Ectodermal cell (in vitro differentiated cells): ENCODE results near the gene NUBP2.
"Not testable (repeated sequence)": the region's sequence is repeated elsewhere in the genome, so short reads cannot be mapped to it uniquely, and the experiment has no call there.

Source experiments
- H3K27ac ChIP-seq: 2 replicates; pipeline ENCODE4 v1.7.0; 2013; ENCODE audit warnings: mild to moderate bottlenecking, low read depth, low read length; ENCODE audit not compliant: insufficient read depth, poor library complexity, severe bottlenecking
- H3K27me3 ChIP-seq: 2 replicates; pipeline ENCODE4 v1.7.0; 2013; ENCODE audit warnings: mild to moderate bottlenecking, low read length; ENCODE audit not compliant: insufficient read depth, control insufficient read depth, poor library complexity, severe bottlenecking
- H3K36me3 ChIP-seq: one replicate; pipeline ENCODE4 v1.7.0; 2013; ENCODE audit warnings: low read length; ENCODE audit not compliant: control insufficient read depth, insufficient read depth
- H3K4me1 ChIP-seq: one replicate; pipeline ENCODE4 v1.7.0; 2013; ENCODE audit warnings: low read length; ENCODE audit not compliant: control insufficient read depth, insufficient read depth
- H3K4me3 ChIP-seq: 2 replicates; pipeline ENCODE4 v1.7.0; 2013; ENCODE audit warnings: low read depth, low read length, control low read depth; ENCODE audit not compliant: insufficient read depth
- H3K9me3 ChIP-seq: 2 replicates; pipeline ENCODE4 v1.7.0; 2013; ENCODE audit warnings: mild to moderate bottlenecking, low read length, moderate library complexity; ENCODE audit not compliant: control insufficient read depth
- WGBS, 2 experiments: methylation state at CpG; one replicate each; pipeline ENCODE4 v1.1.7; 2013; ENCODE audit warnings: missing lambda C conversion rate in 2 of 2; 5-methylcytosine and 5-hydroxymethylcytosine counted together

Gene NUBP2

DNA sequence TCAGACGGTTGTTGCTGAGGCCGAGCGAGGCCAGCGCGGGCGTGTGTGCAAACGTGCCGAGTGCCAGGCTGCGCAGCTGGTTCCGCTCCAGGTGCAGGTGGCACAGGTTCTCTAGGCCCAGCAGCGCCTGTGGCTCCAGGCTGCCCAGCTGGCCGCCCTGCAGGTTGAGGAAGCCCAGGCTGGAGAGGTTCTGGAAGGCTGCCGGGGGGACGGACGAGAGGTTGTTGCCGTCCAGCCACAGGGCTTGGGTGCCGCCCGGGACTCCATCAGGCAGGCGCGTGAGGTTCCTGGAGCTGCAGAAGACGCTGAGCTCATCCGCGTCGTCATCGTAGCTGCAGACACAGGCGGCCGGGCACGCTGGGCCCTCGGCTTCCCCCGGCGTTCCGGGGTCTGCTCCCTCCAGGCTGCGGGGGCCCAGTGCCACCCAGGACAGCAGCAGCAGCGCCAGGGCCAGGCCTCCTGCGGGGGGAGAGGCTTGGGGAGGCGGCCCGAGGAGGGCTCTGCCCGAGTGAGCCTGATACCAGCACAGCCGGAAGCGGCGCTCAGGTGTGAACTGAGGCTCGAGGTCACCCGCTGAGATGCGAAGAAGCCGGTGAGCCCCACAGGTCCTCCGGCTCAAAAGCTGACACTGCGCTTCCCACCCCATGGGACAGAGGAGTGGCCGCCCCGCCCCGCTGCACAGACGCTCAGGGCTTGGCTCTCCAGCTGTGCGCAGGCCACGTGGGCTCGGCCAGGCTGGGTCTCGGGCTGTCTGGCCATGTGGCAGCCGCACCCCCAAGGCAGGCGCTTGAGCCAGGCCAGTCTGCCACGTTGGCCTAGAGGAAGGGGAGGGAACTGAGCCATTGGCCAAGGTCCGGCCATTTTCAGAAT, 9.4 kb downstream of the NUBP2 start:
- no peak overlapping the region for H3K4me3 ChIP-seq
- H3K36me3 ChIP-seq, result peaks cover 3% of the 10 kb centered on the region
- 94% methylated on average over 59 of the region's 59 CpGs for WGBS, 2 experiments
- H3K27me3 ChIP-seq, result no peaks in the 10 kb centered on the region
- no peak overlapping the region for H3K27ac ChIP-seq
- no peaks in the 10 kb centered on the region for H3K9me3 ChIP-seq
- H3K4me1 ChIP-seq, result no peaks in the 10 kb centered on the region

DNA sequence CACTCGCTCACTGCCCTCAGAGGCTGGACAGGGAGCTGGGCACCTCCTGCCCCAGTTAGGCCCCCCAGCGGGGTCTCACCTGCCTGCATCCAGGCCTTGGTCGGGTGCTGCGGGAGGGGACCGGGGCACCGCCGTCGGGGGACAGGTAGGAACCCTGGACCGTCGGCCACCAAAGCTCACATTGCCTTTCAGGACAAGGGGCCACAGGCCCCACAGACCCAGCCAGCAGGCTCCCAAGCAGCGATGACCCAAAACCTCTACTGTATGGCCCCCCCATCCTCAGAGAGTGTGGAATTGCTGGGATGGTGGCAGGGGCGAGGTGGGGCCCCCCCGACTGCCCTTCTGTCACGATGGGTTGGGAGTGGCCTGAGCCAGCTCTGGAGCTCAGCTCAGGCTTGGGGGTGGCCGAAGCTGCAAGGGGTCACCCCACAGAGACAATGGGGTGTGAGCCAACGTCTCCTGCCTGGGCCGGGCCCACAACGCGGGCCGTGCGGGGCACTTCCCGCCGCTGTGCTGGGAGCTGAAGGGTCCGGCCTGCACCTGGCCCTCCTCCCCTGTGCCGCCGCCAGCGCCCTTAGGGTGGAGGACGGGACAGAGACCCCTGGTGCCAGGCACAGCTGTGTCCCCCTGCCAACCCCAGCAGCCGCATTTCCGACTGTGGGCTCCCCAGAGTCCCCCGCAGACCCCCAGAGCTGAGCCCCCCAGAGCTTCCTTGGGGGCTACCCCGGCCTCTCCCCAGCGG, 10.2 kb downstream of the NUBP2 start:
- Histone ChIP-seq H3K27me3 (no peaks in the 10 kb centered on the region), H3K27ac (no peak overlapping the region), H3K9me3 (no peaks in the 10 kb centered on the region), H3K4me3 (no peak overlapping the region), H3K4me1 (no peaks in the 10 kb centered on the region), H3K36me3 (peaks cover 3% of the 10 kb centered on the region)
- 93% methylated on average over 33 of the region's 33 CpGs for WGBS, 2 experiments

DNA sequence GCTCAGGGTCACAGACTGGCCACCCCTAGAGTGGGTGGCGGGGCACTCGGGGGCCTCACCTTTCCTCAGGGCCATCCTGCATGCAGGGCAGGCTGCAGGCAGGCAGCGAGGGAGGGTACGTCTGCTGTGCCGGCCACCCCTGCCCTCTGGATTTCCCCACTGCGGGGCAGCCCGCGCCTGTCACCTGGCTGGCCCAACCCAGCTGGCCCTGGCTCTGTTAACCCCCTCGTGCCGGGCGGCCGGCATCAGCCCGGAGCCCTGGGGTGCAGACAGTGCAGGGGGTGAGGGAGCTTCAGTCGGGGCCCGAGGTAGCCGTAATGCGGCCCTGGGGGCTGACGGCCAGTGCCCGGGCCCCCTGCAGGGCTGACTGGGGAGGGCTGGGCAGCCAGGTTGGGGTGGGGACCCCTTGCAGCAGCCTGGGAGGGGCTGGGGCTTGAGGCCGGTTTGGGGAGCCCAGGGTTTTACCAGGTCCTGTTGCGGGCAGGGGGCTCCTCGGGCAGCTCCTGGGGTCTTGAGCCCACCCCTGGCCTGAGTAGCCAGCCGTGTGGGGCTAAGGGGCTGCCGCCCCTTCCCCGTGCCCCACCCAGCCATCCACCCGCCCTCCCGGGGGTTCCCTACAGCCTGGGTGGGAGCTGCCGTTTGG, 10.9 kb downstream of the NUBP2 start, which contains the start of gene IGFALS:
Gene IGFALS, minus strand, starts transcription at position 128 of the 643 bp plus-strand sequence. Its CDS starts 53 bp downstream, at position 75.
- H3K4me1 ChIP-seq, result no peaks in the 10 kb centered on the region
- no peaks in the 10 kb centered on the region for H3K27me3 ChIP-seq
- no peak within 1 kb of the TSS for H3K27ac ChIP-seq
- 87 to 91% methylated on average over 28 of the region's 28 CpGs for WGBS, 2 experiments
- no peak within 1 kb of the TSS for H3K4me3 ChIP-seq
- H3K36me3 ChIP-seq, result peaks cover 3% of the 10 kb centered on the region
- H3K9me3 ChIP-seq, result no peaks in the 10 kb centered on the region

DNA sequence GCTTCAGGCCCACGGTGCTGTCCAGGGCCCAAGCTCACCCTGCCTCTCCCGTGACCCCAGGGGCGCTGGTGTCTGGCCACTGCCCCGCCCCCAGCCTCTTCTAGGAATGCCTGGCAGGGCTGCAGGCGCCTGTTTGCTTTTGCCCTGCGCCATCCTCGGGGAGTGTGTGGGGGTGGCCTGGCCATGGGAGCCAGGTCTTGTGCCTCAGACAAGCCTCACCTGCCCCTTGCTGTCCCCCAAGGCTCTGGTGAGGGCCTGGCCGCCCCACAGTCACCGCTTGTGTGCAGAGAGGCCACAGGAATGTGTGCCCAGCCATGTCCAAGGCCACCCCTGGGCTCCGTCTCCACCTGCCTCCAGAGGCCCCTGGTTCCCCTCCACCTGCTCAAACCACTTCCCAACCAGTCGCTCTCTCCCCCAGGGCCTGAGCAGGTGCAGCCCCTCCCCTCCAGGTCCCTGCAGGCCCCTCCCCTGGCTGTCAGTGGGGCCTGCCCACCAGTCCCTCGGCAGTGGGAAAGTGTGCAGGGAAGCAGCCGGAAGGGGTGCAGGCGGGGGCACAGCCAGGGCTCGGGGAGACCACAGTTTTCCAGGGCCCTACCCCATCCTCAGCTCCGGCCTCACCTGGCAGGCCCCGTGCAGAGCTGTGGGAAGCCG, 11.6 kb downstream of the NUBP2 start:
- Histone ChIP-seq H3K9me3 (no peaks in the 10 kb centered on the region), H3K36me3 (no peaks in the 10 kb centered on the region), H3K4me1 (no peaks in the 10 kb centered on the region), H3K27ac (no peak overlapping the region), H3K4me3 (no peak overlapping the region), H3K27me3 (no peaks in the 10 kb centered on the region)
- 80 to 82% methylated on average over 18 of the region's 18 CpGs for WGBS, 2 experiments

DNA sequence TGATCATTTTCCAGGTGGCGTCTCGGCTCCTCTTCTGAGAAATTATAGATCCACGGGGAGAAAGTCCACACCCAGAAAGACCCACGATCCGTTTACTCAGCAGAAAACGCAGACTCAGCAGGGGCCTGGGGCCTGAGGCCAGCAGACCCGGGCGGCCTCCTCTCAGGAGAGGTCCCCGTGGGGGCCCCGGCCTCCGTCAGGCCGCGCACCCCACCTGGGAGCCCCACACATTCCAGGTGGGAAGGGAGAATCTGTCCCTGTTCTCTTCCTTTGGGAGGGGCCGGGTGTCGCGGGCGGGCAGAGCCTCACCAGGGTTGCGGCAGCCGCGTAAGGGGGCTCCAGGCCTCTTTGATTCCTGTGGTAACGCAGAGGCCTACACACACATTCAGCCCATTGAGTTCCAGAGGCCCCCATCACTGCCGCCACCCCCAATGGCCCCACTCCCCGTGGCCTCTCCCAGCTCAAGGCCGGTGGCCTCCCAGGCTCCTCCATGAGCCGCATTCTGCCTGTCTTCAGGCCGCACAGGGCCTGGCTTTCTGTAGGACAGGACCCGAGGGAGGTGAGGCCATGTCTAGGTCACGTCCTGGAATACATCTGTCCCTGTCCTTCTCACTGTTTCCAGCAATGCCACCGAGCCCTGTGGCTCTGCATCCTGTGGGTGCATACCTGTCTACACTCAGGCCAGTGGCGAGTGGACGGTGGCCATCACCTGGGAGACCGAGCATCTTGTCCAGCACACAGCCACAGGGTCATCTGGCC, 12.3 kb downstream of the NUBP2 start:
- Histone ChIP-seq H3K36me3 (no peaks in the 10 kb centered on the region), H3K27me3 (no peaks in the 10 kb centered on the region), H3K27ac (no peak overlapping the region), H3K4me1 (no peaks in the 10 kb centered on the region), H3K4me3 (no peak overlapping the region), H3K9me3 (no peaks in the 10 kb centered on the region)
- 92 to 93% methylated on average over 32 of the region's 32 CpGs for WGBS, 2 experiments

DNA sequence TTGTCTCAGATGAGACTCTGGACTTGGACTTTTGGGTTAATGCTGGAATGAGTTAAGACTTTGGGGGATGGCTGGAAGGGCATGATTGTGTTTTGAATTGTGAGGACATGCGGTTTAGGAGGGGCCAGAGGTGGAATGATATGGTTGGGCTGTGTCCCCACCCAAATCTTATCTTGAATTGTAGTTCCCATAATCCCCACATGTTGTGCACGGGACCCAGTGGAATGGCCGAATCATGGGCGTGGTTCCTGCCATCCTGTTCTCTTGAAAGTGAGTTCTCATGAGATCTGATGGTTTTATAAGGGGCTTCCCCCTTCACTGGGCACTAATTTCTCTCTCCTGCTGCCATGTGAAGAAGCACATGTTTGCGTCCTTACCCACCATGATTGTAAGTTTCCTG, 16.5 kb downstream of the NUBP2 start:
- H3K36me3 ChIP-seq, H3K4me1 ChIP-seq, H3K27me3 ChIP-seq, H3K4me3 ChIP-seq, H3K9me3 ChIP-seq, H3K27ac ChIP-seq: not testable (repeated sequence)
- 74 to 81% methylated on average over 4 of the region's 5 CpGs for WGBS, 2 experiments

DNA sequence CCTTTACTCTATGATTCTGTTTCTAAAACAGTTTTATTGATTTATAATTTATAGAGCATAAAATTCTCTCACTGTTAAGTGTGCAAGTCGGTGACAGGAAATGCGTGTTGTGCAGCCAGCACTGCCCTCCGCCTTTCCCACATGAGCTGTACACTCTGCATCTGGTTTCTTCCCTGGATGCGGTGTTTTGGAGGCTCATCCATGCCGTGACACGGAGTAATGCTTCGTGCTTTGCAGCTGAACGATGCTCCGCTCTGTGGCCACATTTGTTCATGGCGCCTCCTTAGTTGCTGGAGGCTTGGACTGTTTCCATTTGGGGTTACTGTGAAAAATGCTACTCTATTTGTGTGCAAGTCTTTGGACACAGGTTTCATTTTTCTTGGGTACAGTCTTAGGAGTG, 17.9 kb downstream of the NUBP2 start:
- H3K9me3 ChIP-seq, result no peaks in the 10 kb centered on the region
- 84 to 86% methylated on average over 10 of the region's 10 CpGs for WGBS, 2 experiments
- H3K4me3 ChIP-seq, result no peak overlapping the region
- no peaks in the 10 kb centered on the region for H3K36me3 ChIP-seq
- no peaks in the 10 kb centered on the region for H3K4me1 ChIP-seq
- no peak overlapping the region for H3K27ac ChIP-seq
- no peaks in the 10 kb centered on the region for H3K27me3 ChIP-seq

DNA sequence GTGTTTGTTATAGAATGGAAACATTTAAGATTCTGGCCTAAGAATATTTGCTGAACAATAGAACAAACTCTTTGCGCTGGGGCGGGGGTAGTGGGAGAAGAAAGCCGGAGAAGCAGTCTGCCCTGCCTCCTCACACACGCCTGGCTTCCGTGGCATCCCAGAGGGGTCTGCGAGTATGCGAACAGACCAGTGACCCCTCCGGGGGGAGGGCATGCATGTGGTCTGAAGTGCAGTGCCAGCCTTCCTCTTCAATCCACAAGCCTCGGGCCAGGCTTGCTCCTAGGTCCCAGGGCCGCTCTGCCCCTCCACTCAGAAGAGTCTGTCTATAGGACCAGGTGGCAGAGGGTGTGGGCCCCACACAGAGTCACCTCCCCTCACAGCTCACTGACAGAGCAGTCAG, 24.9 kb downstream of the NUBP2 start:
- no peak overlapping the region for H3K27ac ChIP-seq
- WGBS, 2 experiments, result 85 to 86% methylated on average over 10 of the region's 10 CpGs

DNA sequence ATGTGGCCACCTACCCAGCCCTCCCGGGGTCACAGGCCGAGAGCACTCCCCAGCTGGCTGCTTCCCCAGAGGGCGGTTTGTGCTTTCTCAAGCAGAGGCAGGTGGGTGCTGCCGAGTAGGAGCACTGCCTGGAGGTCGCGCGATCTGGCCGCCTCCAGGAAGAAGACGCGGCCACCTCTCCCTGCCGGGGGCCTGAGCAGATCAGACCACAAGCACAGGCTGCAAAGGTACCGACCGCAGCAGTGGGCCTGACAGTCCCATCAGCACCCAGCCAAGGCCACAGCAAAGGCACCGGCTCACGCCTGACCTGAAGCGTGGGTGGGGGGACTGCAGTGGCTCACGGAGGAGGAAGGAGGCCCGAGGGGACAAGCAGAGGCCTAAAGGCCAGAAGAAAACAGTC, 25.9 kb downstream of the NUBP2 start:
- H3K4me1 ChIP-seq, result peaks cover 5% of the 10 kb centered on the region
- H3K27me3 ChIP-seq, result no peaks in the 10 kb centered on the region
- no peak overlapping the region for H3K4me3 ChIP-seq
- H3K27ac ChIP-seq, result no peak overlapping the region
- no peaks in the 10 kb centered on the region for H3K9me3 ChIP-seq
- no peaks in the 10 kb centered on the region for H3K36me3 ChIP-seq
- WGBS, 2 experiments, result 80% methylated on average over 18 of the region's 18 CpGs

More for the DNA sequence above, 24.9 kb downstream of the NUBP2 start:
- Histone ChIP-seq H3K27me3 (no peaks in the 10 kb centered on the region), H3K9me3 (no peaks in the 10 kb centered on the region), H3K36me3 (no peaks in the 10 kb centered on the region), H3K4me1 (peaks cover 2% of the 10 kb centered on the region), H3K4me3 (no peak overlapping the region)
